ENCODE data around the gene FTCDNL1.

- TF ChIP-seq CTCF (IDR thresholded peaks at IDR 0.05; ENCODE audit: borderline replicate concordance, extremely low read depth, low read length, poor library complexity, severe bottlenecking) (no peak), EZH2 (IDR thresholded peaks at IDR 0.05; ENCODE audit: borderline replicate concordance, low read depth, low read length, severe bottlenecking) (no peak)
Measured at GRCh38 chr2:199842631-199843395, 8.2 kb downstream of the FTCDNL1 start.

Data from DND-41 (cell line).